ENCODE measurements around the gene STARD5.
"Not testable (repeated sequence)": the region's sequence is repeated elsewhere in the genome, so short reads cannot be mapped to it uniquely, and the experiment has no call there.

Gene STARD5

GRCh38 chr15:81323944-81324881 is at the start of gene STARD5:
TSS of gene STARD5 (minus strand) at chr15:81324141. CDS start at chr15:81324099, 42 bp downstream.
- peak; percentile 96 for DNase-seq (ENCODE audit: low spot score)

- no peak for DNase-seq (ENCODE audit: low spot score)
These were observed 49.2 kb upstream of the STARD5 start for GRCh38 chr15:81373176-81373575.

GRCh38 chr15:81372575-81372974 is 48.6 kb upstream of the STARD5 start:
- no peak for DNase-seq (ENCODE audit: low spot score)

GRCh38 chr15:81363718-81364500 is 40.0 kb upstream of the STARD5 start:
- no peak for DNase-seq (ENCODE audit: low spot score)

- no peak for DNase-seq (ENCODE audit: low spot score)
These were observed 39.3 kb upstream of the STARD5 start for GRCh38 chr15:81363276-81363675.

- no peak for DNase-seq (ENCODE audit: low spot score)
These were observed 38.8 kb upstream of the STARD5 start for GRCh38 chr15:81362790-81363189.

GRCh38 chr15:81361891-81362290 is 38.0 kb upstream of the STARD5 start:
- no peak for DNase-seq (ENCODE audit: low spot score)

- DNase-seq (ENCODE audit: low spot score): no peak
These were observed 36.5 kb upstream of the STARD5 start for GRCh38 chr15:81360491-81360890.

GRCh38 chr15:81358248-81358647 is 34.3 kb upstream of the STARD5 start:
- DNase-seq (ENCODE audit: low spot score): no peak

GRCh38 chr15:81357180-81357686 is 33.3 kb upstream of the STARD5 start:
- peak; percentile 46 for DNase-seq (ENCODE audit: low spot score)

- DNase-seq (ENCODE audit: low spot score): no peak
These were observed 32.3 kb upstream of the STARD5 start for GRCh38 chr15:81356252-81356651.

GRCh38 chr15:81351651-81352050 is 27.7 kb upstream of the STARD5 start:
- DNase-seq (ENCODE audit: low spot score): no peak

- DNase-seq (ENCODE audit: low spot score): no peak
These were observed 25.3 kb upstream of the STARD5 start for GRCh38 chr15:81349271-81349670.

GRCh38 chr15:81348691-81349090 is 24.8 kb upstream of the STARD5 start:
- DNase-seq (ENCODE audit: low spot score): not testable (repeated sequence)

- DNase-seq (ENCODE audit: low spot score): no peak
These were observed 24.0 kb upstream of the STARD5 start for GRCh38 chr15:81347910-81348309.

- no peak for DNase-seq (ENCODE audit: low spot score)
These were observed 22.7 kb upstream of the STARD5 start for GRCh38 chr15:81346611-81347010.

- no peak for DNase-seq (ENCODE audit: low spot score)
These were observed 19.4 kb upstream of the STARD5 start for GRCh38 chr15:81343371-81343770.

- no peak for DNase-seq (ENCODE audit: low spot score)
These were observed 17.4 kb upstream of the STARD5 start for GRCh38 chr15:81341351-81341750.

GRCh38 chr15:81339851-81340250 is 15.9 kb upstream of the STARD5 start:
- DNase-seq (ENCODE audit: low spot score): no peak

GRCh38 chr15:81339321-81339720 is 15.4 kb upstream of the STARD5 start:
- DNase-seq (ENCODE audit: low spot score): no peak

- no peak for DNase-seq (ENCODE audit: low spot score)
These were observed 14.4 kb upstream of the STARD5 start for GRCh38 chr15:81338170-81339007.

GRCh38 chr15:81337713-81338157 is 13.8 kb upstream of the STARD5 start:
- DNase-seq (ENCODE audit: low spot score): no peak

Measured in NAMALWA (cell line).